ENCODE measurements around the gene ARSK.

ARSK gene

DNA sequence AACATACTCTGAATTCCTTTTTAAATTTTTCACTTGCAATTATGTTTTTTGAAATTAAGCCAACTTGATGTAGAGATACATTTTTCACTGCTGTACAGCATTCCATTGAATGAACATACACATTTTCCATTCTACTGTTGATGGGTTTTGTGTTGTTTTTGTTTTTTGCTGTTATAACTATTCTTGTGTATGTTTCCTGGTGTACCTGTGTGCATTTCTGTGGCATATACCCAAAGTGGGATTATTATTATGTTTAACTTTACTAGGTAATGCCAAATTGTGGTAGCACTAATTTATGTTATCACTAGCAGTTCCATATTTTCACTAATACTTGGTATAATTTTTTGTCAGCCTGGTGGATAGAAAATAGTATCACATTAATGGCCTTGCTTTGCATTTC, 94.4 kb downstream of the ARSK start:
- Histone ChIP-seq H3K4me1 (ENCODE audit: control insufficient read depth in 1 of 2, insufficient read depth in 1 of 2, low read depth in 1 of 2, low read length in 1 of 2) (peaks cover 5 to 16% of the 10 kb centered on the region in 2 experiments), H3K4me3 (ENCODE audit: low read depth in 1 of 2, low read length in 1 of 2) (no peak overlapping the region), H3K9me3 (no peaks in the 10 kb centered on the region), H3K27me3 (no peaks in the 10 kb centered on the region), H3K27ac (no peak overlapping the region), H3K36me3 (no peaks in the 10 kb centered on the region)
- TF ChIP-seq, protein P1, sequence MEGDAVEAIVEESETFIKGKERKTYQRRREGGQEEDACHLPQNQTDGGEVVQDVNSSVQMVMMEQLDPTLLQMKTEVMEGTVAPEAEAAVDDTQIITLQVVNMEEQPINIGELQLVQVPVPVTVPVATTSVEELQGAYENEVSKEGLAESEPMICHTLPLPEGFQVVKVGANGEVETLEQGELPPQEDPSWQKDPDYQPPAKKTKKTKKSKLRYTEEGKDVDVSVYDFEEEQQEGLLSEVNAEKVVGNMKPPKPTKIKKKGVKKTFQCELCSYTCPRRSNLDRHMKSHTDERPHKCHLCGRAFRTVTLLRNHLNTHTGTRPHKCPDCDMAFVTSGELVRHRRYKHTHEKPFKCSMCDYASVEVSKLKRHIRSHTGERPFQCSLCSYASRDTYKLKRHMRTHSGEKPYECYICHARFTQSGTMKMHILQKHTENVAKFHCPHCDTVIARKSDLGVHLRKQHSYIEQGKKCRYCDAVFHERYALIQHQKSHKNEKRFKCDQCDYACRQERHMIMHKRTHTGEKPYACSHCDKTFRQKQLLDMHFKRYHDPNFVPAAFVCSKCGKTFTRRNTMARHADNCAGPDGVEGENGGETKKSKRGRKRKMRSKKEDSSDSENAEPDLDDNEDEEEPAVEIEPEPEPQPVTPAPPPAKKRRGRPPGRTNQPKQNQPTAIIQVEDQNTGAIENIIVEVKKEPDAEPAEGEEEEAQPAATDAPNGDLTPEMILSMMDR (IDR thresholded peaks at IDR 0.05), result no peak

DNA sequence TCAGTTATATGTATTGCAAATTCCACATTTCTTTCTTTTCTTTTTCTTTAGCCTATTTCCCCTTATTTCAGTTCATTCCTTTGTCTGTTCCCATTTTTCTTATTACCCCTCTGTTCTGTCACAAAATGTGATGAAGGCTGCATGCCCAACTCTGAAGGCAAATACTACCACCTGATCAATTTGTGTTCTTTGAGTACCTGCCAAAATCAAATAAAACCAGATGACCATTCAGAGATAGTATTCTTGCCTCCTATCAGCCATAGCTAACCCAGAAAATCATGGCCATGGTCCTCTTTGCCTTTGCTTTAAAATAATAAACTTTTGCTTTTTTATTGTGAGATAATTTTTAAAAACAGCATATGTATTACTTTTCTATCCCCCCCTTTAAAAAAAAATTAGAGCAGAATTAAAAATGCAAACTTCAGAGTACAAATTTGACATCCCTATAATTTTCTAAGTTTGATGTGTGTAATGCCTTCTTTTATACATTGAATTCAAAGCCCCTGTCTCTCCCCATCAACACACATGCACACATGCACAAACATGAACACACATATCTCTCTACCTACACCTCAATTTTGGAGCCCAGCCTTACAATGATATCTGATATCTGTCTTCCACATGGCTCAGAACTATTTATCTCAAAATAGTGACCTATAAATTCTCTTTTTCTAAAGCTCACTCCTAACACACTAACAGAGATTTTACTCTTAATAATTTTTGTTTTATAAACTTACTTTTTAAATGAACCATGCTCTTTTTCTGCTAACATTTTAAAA, 95.1 kb downstream of the ARSK start:
- Histone ChIP-seq H3K27me3 (no peaks in the 10 kb centered on the region), H3K4me1 (ENCODE audit: control insufficient read depth in 1 of 2, insufficient read depth in 1 of 2, low read depth in 1 of 2, low read length in 1 of 2) (peaks cover 5 to 16% of the 10 kb centered on the region in 2 experiments), H3K9me3 (no peaks in the 10 kb centered on the region), H3K4me3 (ENCODE audit: low read depth in 1 of 2, low read length in 1 of 2) (no peak overlapping the region), H3K36me3 (no peaks in the 10 kb centered on the region), H3K27ac (no peak overlapping the region)
- TF ChIP-seq, protein P1 (IDR thresholded peaks at IDR 0.05), result no peak

DNA sequence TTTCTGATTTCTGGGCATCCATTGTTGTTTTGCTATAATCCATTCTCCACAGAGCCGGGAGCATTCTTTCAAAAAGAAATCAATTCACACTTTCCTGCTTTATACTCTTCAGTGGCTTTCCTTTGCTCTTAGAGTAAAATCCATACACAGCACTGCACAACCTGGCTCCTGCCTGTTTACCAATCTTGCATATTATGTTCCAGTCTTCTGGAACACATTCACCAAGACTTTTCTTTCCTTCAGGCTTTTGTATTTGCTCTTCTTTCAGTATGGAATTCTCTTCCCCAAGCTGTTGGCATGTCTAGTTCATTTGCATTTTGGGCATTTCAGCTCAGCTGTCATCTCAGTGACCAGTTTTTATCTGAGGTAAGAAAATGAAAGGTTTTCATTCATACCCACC, 97.9 kb downstream of the ARSK start:
- Histone ChIP-seq H3K4me1 (ENCODE audit: control insufficient read depth in 1 of 2, insufficient read depth in 1 of 2, low read depth in 1 of 2, low read length in 1 of 2) (no peaks in the 10 kb centered on the region), H3K4me3 (ENCODE audit: low read depth in 1 of 2, low read length in 1 of 2) (no peak overlapping the region), H3K27me3 (no peaks in the 10 kb centered on the region), H3K36me3 (no peaks in the 10 kb centered on the region), H3K27ac (no peak overlapping the region), H3K9me3 (no peaks in the 10 kb centered on the region)
- TF ChIP-seq, protein P1 (IDR thresholded peaks at IDR 0.05), result no peak

DNA sequence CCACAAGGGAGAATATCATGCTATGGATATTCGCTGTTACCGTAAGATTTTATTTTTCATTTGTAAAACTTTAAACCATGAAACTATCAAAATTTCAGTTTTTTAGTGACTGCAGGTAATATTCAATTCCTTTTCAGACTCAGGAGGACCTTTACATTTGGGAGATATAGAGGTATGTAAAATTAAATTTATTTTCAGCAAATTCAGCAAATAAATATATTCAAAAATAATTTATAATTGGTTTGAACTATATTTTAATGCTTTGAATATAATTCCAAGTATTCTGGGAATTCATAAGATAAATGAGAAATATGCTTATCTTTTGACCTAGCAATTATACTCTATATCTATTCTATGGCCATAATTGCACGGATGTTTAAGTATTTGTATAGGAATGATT, 99.3 kb downstream of the ARSK start:
- Histone ChIP-seq H3K4me3 (ENCODE audit: low read depth in 1 of 2, low read length in 1 of 2) (no peak overlapping the region), H3K27ac (no peak overlapping the region), H3K36me3 (no peaks in the 10 kb centered on the region), H3K4me1 (ENCODE audit: control insufficient read depth in 1 of 2, insufficient read depth in 1 of 2, low read depth in 1 of 2, low read length in 1 of 2) (no peaks in the 10 kb centered on the region), H3K9me3 (no peaks in the 10 kb centered on the region), H3K27me3 (no peaks in the 10 kb centered on the region)
- TF ChIP-seq, protein P1 (IDR thresholded peaks at IDR 0.05), result no peak
